GM19455 (cell line): ENCODE measurements around the gene ZNF672.

Experiments used
- ATAC-seq: cut with Tn5 transposase; IDR thresholded peaks from one replicate; pipeline ENCODE4 v1.9.1; 2021; ENCODE audit not compliant: unreplicated experiment

ZNF672 gene

DNA sequence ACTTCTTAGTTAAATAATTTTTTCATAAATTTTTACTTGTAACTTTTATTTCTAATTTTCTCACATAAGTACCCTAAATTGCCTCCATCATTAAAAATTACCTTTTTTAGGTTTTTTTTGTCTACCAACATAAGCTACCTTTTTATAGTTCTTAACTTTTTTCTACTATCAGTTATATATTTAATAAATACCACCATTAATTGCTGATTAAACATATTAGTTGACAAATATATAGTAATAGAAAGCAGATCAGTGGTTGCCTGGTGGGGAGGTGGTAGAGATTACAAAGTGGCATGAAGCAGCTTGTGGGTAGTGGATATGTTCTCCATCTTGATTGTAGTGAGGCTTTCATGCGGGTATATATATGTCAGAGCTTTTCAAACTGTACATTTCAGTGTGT is 6.2 kb upstream of the ZNF672 start:
- ATAC-seq = no peak

DNA sequence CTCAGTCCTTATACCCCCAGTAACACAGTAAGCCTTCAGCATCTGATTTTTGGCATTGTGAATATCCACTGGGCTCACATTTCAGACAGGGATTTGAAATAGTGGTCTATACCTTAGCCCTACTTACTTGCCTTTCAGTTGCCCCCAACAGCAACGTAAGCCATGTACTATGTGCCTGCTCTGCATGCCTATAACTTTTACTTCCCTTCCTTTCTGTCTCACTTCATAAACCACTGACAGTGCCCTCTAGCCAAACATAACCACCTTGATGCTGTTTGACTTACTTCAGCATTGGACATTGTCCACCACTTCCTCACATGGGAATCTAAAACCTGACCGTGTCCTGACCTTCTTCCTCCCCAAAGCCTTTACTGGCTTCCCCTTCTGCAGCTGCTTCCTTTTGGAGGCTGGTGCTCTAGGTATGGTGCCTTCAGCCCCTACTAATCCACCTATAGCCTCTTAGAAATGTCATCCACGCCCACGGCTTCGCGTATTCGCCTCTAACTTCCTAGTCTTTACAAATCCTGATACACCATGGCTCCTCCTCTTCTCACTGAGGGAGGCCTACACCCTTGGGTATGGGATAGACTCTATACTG is 3.6 kb upstream of the ZNF672 start:
- no peak for ATAC-seq

DNA sequence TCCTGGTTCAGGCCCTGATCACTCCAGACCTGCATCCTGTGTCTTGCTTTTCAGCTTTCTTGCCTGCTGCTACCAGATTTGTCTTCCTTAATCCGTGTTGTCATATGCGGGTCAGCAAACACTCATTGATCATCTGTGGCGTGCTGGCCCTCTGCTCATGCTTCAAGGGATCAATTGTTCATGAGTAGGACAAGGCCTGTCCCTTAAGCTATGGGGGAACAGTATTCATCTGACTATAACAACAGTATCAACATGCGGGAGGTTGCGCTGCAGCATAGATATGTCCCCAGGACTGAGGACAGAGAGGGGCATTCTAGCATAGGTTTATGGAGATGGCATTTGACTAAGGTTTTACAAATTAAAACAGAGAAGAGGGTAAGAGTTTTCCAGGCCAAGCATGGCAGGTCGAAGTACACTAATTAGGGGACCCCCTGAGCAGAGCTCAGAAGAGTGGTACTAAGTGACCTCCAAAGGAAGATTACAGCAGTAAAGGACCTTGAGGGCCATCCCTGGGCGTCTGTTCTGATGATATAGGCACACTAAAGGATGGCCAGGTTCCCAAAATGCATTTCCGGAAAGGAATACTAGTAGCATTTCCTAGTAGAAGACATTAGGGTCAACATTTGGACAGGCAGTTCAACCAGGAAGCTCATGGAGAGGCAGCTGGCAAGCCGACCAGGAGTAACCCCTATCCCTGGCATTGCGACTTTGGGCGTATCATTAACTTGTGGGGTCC is 811 bp upstream of the ZNF672 start:
- no peak for ATAC-seq

DNA sequence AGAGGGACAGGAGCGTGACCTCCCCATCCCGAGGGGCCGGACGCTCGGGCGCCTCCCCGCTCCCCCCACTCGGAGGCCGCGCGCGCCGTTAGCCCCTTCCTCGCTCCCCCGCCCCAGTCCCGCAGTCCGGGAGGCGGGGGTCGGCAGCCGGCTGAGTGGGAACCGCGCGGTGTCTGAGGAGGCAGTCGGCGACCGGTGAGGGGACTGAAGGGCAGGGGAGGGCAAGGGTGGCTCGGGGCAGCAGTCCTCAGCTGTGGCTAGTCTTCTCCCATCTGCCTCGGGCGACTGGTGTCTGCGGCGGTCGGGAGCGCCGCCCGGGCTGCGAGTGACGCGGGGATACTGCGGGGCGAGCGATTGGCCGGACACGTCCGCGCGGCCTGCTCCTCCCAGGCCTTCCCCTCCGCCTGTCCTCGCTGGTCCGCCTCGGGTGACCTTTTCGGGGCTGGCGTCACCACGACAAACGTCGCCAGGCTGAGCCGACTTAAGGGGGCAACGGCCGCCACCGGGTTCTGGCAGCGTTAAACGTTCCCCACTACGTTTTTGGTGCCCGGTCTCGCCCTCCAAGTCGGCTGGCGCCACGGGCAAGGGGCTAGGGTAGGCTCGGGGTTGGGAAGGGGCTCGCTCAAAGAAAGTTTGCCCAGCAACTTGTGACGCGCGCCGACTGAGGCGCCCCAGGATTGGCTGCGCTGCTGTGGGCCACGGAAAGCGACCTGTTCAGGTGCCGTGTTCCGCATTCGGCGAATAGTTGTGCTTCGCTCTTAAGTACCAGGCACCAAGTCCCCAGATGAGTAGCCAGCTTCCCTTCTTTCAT is 538 bp downstream of the ZNF672 start:
- peak; percentile 64 for ATAC-seq

DNA sequence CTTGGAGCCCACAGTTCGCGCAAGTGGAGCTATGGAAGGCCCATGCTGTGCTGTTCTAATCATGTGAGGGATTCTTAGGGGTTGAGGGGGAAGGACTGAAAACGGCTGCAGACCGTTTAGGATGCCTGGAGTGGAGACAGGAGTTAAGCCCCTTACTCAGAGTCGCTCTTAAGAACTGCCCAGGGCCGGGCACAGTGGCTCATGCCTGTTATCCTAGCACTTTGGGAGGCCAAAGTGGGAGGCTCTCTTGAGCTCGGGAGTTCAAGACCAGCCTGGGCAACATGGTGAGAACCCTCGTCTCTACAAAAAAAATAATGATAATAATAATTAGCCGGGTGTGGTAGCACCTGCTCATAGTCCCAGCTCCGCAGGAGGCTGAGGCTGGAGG is 1.1 kb downstream of the ZNF672 start:
- ATAC-seq = no peak

DNA sequence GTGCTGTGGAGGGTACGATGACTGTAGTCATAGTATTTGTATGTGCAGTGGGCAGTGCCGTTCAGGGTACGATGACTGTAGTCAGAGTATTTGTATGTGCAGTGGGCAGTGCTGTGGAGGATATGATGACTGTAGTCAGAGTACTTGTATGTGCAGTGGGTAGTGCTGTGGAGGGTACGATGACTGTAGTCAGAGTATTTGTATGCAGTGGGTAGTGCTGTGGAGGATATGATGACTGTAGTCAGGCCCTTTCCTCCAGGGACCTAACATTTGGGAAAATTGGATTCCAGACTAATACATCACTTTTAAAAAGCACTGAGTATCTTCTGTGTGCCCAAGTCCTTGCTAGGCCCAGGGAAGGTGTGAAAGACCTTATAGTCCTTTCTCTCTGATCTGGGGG is 2.9 kb downstream of the ZNF672 start:
- ATAC-seq = no peak

DNA sequence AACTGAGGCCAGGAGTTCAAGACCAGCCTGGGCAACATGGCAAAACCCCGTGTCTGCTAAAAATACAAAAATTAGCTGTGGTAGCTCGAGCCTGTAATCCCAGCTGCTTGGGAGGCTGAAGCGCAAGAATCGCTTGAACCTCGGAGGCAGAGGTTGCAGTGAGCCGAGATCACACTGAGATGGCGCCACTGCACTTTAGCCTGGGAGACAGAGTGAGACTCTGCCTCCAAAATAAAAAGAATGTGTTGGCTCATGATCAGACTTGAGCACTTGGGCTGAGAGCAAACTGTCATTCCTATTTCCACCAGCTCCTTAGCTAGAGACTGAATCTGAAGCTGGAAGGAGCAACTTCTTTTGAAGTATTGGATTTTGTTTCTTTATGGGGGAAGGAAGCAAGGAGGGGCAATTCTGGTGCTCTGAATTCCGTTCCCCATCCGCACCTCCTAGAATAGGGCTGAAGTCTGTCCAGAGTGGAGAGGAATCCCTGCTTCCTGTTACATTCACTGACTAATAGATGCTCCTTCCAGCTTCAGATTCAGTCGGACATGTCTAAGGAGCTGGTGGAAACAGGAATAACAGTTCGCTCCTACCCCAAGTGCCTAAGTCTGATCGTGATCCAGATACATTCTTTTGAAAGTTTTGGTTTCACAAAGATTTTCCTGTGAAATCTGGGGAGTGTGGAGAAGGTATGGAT is 3.8 kb downstream of the ZNF672 start:
- ATAC-seq = no peak

DNA sequence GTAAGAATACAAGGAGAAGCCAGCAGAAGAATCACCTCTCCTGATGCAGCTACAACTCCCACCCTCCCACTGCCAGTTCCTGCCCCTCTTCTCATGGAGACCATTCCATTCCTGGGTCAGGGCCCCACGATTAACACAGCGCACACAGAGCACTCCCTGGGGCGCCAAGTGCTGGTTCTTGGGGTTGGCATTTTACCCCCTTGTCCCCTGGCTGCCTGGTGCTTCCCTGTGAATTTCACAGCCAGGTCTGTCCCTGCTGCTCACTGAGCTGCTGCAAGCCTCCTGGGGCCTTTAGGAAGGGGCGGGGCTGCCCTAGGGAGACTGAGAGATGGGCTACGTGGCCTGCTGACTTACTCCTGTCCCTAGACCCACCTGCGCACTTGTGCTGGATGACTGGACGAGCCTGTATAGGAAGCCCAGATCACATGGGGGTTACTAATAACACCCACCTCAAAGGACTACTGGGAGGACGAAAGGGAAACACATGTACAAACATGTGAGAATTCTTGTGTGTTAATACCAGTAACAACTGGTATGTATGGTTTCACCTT is 4.8 kb downstream of the ZNF672 start:
- ATAC-seq = peak; percentile 30

DNA sequence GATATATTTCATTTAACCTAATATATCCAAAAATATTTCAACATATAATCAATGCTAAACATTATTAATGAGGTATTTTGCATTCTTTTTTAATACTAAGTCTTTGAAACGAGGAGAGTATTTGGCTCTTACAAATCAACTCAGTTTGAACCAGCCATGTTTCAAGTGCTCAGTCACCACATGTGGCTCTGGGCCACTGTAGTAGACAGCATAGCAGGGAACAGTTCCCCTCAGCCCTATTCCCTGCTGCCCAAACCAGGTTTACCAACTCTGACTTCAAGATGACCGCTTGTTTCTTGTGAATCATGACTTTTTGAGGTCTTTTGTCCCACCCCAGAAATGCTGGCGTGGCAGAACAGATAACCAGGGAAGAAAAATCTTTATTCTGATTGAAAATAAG is 5.7 kb downstream of the ZNF672 start:
- no peak for ATAC-seq

DNA sequence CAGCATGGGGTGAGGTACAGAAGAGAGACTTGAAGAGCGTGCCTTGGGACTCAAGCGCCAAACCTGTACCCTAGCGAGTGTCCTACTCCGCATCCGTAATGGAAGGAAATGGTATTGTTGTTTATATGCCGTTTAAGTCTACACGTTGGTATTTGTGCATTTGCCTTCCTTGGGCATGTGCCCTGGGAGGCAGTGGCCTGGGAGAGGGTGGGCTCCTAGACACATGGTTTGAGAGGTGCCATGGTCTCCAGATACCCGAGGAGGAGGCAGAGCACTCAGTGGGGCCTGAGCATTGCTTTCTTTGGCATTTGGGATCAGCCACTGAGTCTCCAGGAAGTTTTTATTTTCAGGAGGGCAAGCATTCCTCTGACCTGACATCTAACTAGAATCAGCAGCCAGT is 6.5 kb downstream of the ZNF672 start:
- no peak for ATAC-seq

DNA sequence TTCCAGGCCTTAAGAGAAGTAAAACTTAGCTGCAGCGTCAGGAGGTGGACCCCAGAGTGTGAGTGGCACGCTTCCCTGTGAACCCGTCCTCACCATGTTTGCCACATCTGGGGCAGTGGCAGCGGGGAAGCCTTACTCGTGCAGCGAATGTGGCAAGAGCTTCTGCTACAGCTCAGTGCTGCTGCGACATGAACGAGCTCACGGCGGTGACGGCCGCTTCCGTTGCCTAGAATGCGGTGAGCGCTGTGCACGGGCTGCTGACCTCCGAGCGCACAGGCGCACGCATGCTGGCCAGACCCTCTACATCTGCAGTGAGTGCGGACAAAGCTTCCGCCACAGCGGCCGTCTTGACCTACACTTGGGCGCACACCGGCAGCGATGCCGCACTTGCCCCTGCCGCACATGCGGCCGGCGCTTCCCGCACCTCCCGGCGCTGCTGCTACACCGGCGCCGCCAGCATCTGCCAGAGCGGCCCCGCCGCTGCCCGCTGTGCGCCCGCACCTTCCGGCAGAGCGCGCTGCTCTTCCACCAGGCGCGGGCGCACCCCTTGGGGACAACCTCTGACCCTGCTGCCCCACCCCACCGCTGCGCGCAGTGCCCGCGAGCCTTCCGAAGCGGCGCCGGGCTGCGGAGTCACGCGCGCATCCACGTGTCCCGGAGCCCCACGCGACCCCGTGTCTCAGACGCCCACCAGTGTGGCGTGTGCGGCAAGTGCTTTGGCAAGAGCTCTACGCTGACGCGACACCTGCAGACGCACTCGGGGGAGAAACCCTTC is 9.3 kb downstream of the ZNF672 start:
- ATAC-seq = no peak

DNA sequence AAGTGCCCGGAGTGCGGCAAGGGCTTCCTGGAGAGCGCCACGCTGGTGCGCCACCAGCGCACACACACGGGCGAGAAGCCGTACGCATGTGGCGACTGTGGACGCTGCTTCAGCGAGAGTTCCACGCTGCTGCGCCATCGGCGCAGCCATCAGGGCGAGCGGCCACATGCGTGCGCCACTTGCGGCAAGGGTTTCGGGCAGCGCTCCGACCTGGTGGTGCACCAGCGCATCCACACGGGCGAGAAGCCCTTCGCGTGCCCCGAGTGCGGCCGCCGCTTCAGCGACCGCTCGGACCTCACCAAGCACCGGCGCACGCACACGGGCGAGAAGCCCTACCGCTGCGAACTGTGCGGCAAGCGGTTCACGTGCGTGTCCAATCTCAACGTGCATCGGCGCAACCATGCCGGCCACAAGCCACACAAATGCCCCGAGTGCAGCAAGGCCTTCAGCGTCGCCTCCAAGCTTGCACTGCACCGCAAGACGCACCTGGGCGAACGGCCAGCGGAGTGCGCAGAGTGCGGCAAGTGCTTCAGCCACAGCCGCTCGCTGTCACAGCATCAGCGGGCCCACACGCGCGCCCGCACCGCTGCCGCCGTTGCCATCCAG is 10.0 kb downstream of the ZNF672 start:
- no peak for ATAC-seq

DNA sequence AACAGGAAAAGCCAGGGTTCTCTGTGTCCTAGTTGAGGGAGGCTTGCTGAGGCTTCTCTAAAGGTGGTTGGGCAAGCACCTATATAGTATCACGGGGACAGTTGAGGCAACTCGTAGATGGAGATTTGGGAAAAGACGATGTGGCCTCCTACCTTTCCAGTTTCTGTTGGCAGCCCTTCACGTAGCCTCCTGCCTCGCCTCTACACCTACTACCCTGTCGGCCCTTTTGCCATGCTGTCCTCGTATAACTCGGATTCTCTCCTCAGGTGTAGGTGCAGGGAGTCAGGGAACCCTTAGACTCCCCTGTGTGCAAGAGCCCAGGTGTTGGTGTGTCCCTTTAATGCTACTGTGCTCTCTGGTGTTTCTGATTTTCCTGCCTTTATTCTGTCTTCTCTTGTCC is 10.6 kb downstream of the ZNF672 start:
- ATAC-seq = no peak

DNA sequence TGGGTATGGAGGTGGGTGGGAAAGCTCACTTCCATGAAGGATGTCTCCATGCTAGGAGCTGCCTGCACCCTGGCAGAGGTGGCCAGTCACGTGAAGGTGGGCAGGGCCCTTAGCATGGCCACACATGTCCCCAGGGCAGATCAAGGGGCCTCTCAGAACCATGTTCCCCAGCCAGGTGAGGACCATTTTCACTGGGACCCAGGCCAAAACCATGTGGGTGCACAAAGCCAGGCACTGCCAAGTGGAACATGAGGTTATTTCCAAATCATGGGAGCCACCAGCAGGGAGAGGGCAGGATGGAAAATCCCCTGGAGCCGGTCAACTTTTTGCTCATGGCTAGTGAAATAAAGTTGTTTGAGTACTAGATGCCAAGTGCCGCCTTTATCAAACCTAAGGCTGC is 11.1 kb downstream of the ZNF672 start:
- no peak for ATAC-seq

DNA sequence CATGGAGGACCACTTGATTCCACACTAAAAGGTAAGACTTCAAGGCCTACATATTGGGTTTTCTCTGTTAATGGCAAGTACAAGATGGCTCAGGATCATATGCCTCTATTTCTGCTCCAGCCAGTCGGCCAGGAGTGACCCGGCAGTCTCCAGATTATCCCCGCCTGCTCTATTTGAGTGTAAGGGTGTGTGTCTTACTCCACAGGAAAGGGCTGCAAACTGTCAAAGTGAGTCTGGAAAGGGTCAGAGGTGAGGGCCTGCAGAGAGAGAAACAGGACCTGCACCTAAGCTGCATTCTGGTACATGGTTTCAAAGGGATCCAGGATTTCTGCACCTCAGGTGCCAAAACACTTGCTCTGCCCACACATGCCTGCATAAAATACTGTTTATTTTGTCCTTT is 11.6 kb downstream of the ZNF672 start:
- ATAC-seq = no peak

DNA sequence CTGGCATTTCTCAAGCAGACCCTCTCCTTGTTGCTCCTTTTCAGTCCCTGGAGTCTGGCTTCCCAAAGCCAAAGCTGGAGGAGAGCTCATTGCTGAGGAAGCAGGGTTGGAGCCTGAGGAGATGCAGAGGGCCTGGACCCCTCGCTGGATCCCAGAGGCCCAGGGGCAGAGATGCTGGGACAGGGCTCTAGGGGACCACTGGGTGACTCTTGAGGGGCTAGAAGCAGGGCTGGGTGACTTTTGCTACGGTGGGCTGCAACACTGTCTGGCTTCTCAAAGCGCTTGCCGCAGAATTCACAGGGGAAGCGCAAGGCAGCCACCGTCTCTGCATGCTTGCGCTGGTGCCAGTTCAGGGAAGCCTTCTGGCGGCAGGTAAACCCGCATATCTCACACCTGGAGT is 12.1 kb downstream of the ZNF672 start:
- ATAC-seq = no peak

DNA sequence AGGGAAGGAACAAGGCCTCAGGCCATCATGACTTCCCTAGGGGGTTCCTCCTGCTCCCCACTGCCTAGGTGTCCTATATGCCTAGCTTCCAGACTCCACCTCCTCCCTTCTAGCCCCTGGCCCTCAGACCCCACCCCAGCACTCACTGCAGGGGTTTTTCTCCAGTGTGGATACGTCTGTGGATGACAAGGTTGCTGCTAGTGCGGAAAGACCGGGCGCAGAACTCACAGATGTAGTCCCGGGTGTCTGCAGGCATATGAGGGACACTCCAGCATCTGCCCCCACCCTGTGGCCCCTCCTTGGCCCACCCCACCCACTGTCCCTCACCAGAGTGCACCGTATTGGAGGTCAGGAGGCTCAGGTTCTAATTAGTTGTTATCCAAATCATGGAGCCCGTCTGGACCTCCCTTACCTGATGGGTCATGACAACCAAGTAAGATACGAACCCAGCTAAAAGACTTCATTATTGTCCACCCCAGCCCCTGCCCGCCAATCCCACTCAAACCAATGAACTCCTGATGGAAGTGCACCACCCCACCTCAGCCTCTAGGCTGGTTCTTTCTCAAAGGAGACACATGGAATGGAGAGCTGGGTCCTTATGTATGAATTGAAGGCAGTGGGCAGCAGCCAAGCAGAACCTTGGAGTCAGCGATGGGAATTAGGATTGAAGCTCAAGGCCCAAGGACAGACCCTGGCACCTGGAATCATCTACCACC is 12.7 kb downstream of the ZNF672 start:
- ATAC-seq = no peak

DNA sequence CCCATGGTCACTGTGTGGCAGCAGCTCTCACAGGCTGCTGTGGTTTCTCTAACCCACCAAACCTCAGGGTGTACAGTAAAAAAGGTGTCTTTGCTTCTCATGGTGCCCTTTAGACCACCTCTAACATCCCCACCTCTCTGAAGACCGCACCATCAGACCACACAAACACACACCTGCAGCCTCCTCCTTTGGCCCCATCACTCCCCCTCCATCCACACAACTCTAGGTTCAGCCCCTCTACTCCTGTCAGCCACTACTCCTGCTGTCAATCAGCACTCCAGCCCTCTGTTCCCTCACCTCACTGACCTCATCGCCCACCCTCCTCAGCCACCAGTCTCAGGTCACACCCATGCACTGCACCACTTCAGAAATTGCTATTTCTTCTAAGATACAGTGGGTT is 13.4 kb downstream of the ZNF672 start:
- ATAC-seq = no peak
